HepG2 (cell line): ENCODE results near the gene NUP85. TPM values are rescaled to one million over a fixed set of nuclear protein-coding genes. Genes with fewer than 3 reads are reported as not detected.

Experiments
- AKAP8 ChIP-seq: sonication (generic); formaldehyde crosslinking; IDR thresholded peaks from 2 replicates; pipeline ENCODE4 v1.5.1; 2020; ENCODE audit warnings: mild to moderate bottlenecking, missing genetic modification reagents
- BHLHE40 ChIP-seq: IDR thresholded peaks from 2 replicates; pipeline ENCODE4 v1.6.1; 2011; ENCODE audit warnings: low read length, improper control_type of control experiment
- GATAD2A ChIP-seq: IDR thresholded peaks from 2 replicates; pipeline ENCODE4 v1.6.1; 2016
- LBX2 ChIP-seq: sonication (generic); formaldehyde crosslinking; IDR thresholded peaks from 2 replicates; pipeline ENCODE4 v1.5.0; 2020; ENCODE audit warnings: missing genetic modification reagents, mild to moderate bottlenecking, borderline replicate concordance
- NFKB2 ChIP-seq: sonication (generic); formaldehyde crosslinking; IDR thresholded peaks from 2 replicates; pipeline ENCODE4 v1.4.0; 2020; ENCODE audit warnings: missing genetic modification reagents, borderline replicate concordance
- NFYB ChIP-seq: sonication (generic); formaldehyde crosslinking; IDR thresholded peaks from 2 replicates; pipeline ENCODE4 v1.4.0; 2020; ENCODE audit warnings: missing genetic modification reagents
- REXO4 ChIP-seq: sonication (generic); formaldehyde crosslinking; IDR thresholded peaks from 2 replicates; pipeline ENCODE4 v1.8.0; 2022; ENCODE audit warnings: missing genetic modification reagents, mild to moderate bottlenecking, borderline replicate concordance
- SIN3A ChIP-seq: IDR thresholded peaks from 2 replicates; pipeline ENCODE4 v1.6.1; 2011; ENCODE audit warnings: low read depth, mild to moderate bottlenecking, control low read depth, low read length, borderline replicate concordance
- ZBTB10 ChIP-seq: sonication (generic); formaldehyde crosslinking; IDR thresholded peaks from 2 replicates; pipeline ENCODE4 v1.4.0; 2020; ENCODE audit warnings: missing genetic modification reagents, borderline replicate concordance
- ZFX ChIP-seq: sonication (generic); formaldehyde crosslinking; IDR thresholded peaks from 2 replicates; pipeline ENCODE4 v1.4.0; 2020; ENCODE audit warnings: mild to moderate bottlenecking, low read depth, missing genetic modification reagents, moderate library complexity
- ZFY ChIP-seq: sonication (generic); formaldehyde crosslinking; IDR thresholded peaks from 2 replicates; pipeline ENCODE4 v1.4.0; 2020; ENCODE audit warnings: missing genetic modification reagents
- ZNF138 ChIP-seq: sonication (generic); formaldehyde crosslinking; IDR thresholded peaks from 2 replicates; pipeline ENCODE4 v1.5.0; 2020; ENCODE audit warnings: mild to moderate bottlenecking, low read depth, missing genetic modification reagents
- ZNF207 ChIP-seq: fragments of 450-650 bp; IDR thresholded peaks from 2 replicates; pipeline ENCODE4 v1.6.1; 2016; ENCODE audit warnings: antibody characterized with exemption, borderline replicate concordance
- ZNF407 ChIP-seq: sonication (generic); formaldehyde crosslinking; IDR thresholded peaks from one replicate; pipeline ENCODE4 v1.5.1; 2020; ENCODE audit warnings: mild to moderate bottlenecking, missing genetic modification reagents; ENCODE audit errors: not compliant biosample characterization
- ZNF468 ChIP-seq: sonication (generic); formaldehyde crosslinking; IDR thresholded peaks from 2 replicates; pipeline ENCODE4 v1.8.0; 2022; ENCODE audit warnings: mild to moderate bottlenecking, moderate library complexity, missing genetic modification reagents
- ZNF615 ChIP-seq: sonication (generic); formaldehyde crosslinking; IDR thresholded peaks from 2 replicates; pipeline ENCODE4 v1.5.0; 2020; ENCODE audit warnings: mild to moderate bottlenecking, missing genetic modification reagents, borderline replicate concordance
- ZSCAN30 ChIP-seq: sonication (generic); formaldehyde crosslinking; IDR thresholded peaks from 2 replicates; pipeline ENCODE4 v1.5.0; 2020; ENCODE audit warnings: mild to moderate bottlenecking, missing genetic modification reagents
- ZSCAN31 ChIP-seq: sonication (generic); formaldehyde crosslinking; IDR thresholded peaks from 2 replicates; pipeline ENCODE4 v1.5.0; 2020; ENCODE audit warnings: low read depth, mild to moderate bottlenecking, missing genetic modification reagents
- polyA plus RNA-seq, 8 experiments: library from polyadenylated mRNA; depleted of rRNA in 3 of 8; stranded (reverse) in 7 of 8; unstranded in 1 of 8; fragments of >200 nt; fragmentation: Illumina TruSeq in 4 of 8; extraction: Trizol in 4 of 8; gene quantifications; 2 replicates each; pipeline versions ENCODE4 v1.2.1 to v1.2.3, GENCODE V29; 2011 to 2016; ENCODE audit warnings: low read depth in 4 of 8, missing spikeins in 1 of 8, mixed read lengths in 1 of 8; ENCODE audit not compliant: insufficient read depth in 1 of 8
- total RNA-seq, 5 experiments: library from RNA; depleted of rRNA; stranded (reverse); fragments of >200 nt; fragmentation: Illumina TruSeq; extraction: Trizol; gene quantifications; 2 replicates each; pipeline ENCODE4 v1.2.3, GENCODE V29; 2016; ENCODE audit warnings: low read depth in 1 of 5

Gene NUP85
- total and polyA plus RNA-seq, 2 of the 13 experiments (the other 11 are each of a cell fraction or from before 2014, with no cell fraction given) = 89.1 to 124 TPM

GRCh38 chr17:75267411-75268232 is 62.1 kb downstream of the NUP85 start (continued):
- no peak; the same call in 1 of the 2 replicates for TF ChIP-seq NFYB (CRISPR knock-in tag)
- TF ChIP-seq SIN3A = 0 out of 2 replicates have a peak, but pooled peaks have one; percentile 41
- TF ChIP-seq LBX2 (CRISPR knock-in tag) = peak; percentile 28; the same call in 1 of the 2 replicates
- 0 out of 2 replicates have a peak, but pooled peaks have one; percentile 37 for TF ChIP-seq ZSCAN31
- TF ChIP-seq BHLHE40 = no peak
- peak; percentile 67 for TF ChIP-seq GATAD2A
- TF ChIP-seq ZNF468 (CRISPR knock-in tag) = no peak
- no peak for TF ChIP-seq ZNF615
- TF ChIP-seq ZNF207 = no peak
- TF ChIP-seq ZNF138 (CRISPR knock-in tag) = no peak
- TF ChIP-seq ZBTB10 (CRISPR knock-in tag) = no peak
- TF ChIP-seq ZFX = peak; percentile 93
- peak; percentile 81 for TF ChIP-seq ZFY (CRISPR knock-in tag)
- peak; percentile 40; the same call in 1 of the 2 replicates for TF ChIP-seq NFKB2 (CRISPR knock-in tag)
- peak; percentile 92; the same call in 1 of the 2 replicates for TF ChIP-seq AKAP8 (CRISPR knock-in tag)
- no peak for TF ChIP-seq ZNF407 (CRISPR knock-in tag)
- no peak for TF ChIP-seq REXO4
- no peak for TF ChIP-seq ZSCAN30 (CRISPR knock-in tag)
